A673 (cell line): ENCODE results near the gene GLCE. TPM values are rescaled to one million over a fixed set of nuclear protein-coding genes. Genes with fewer than 3 reads are reported as not detected.
A peak's percentile ranks its signal among the peaks of the same experiment; 100 is the strongest.

Source experiments
- Bru-seq: library from RNA; stranded (reverse); fragments of 400-500 nt; gene quantifications from one replicate; lab custom pipeline; 2021; lab: Mats Ljungman, UMichigan
- BruChase-seq, 2 experiments: library from RNA; stranded (reverse); fragments of 400-500 nt; gene quantifications; one replicate each; lab custom pipeline; 2021; lab: Mats Ljungman, UMichigan
- BruUV-seq: library from RNA; stranded (reverse); fragments of 400-500 nt; replicated peaks from 2 replicates; lab custom pipeline; 2021; lab: Mats Ljungman, UMichigan
- CTCF ChIA-PET: fragments of 300-600 bp; sonication (Branson Sonifier 250); formaldehyde crosslinking; loops from one replicate; lab custom pipeline; 2022; ENCODE audit warnings: antibody characterized with exemption; lab: Charles Lee
- POLR2A ChIA-PET: fragments of 300-600 bp; sonication (Branson Sonifier 250); formaldehyde crosslinking; loops from one replicate; lab custom pipeline; 2022; ENCODE audit warnings: antibody characterized with exemption; ENCODE audit not compliant: low non-redundant PET; lab: Charles Lee
- DNase-seq: peaks from one replicate; pipeline ENCODE4 v3.0.0-alpha.2; 2015; ENCODE audit warnings: low spot score
- H3K27ac ChIP-seq: fragments of 200-600 bp; sonication (generic); 2 replicates; pipeline ENCODE4 v1.5.1; 2016; ENCODE audit warnings: mixed run types, low read depth, mild to moderate bottlenecking, mixed read lengths, antibody characterized with exemption, low read length; ENCODE audit not compliant: poor library complexity, severe bottlenecking
- H3K27me3 ChIP-seq: fragments of 200-600 bp; sonication (generic); replicated peaks from 2 replicates; pipeline ENCODE4 v1.6.1; 2017; ENCODE audit warnings: mixed run types, low read depth, mild to moderate bottlenecking, mixed read lengths, antibody characterized with exemption, low read length; ENCODE audit not compliant: insufficient read depth, poor library complexity
- H3K36me3 ChIP-seq: fragments of 200-600 bp; sonication (generic); 2 replicates; pipeline ENCODE4 v1.6.1; 2016; ENCODE audit warnings: mixed run types, mild to moderate bottlenecking, mixed read lengths, antibody characterized with exemption, low read length; ENCODE audit not compliant: insufficient read depth, poor library complexity, severe bottlenecking
- H3K4me1 ChIP-seq: fragments of 200-600 bp; sonication (generic); 2 replicates; pipeline ENCODE4 v1.6.1; 2017; ENCODE audit warnings: mixed run types, mild to moderate bottlenecking, mixed read lengths, antibody characterized with exemption, low read length; ENCODE audit not compliant: insufficient read depth, poor library complexity, severe bottlenecking
- H3K4me3 ChIP-seq: fragments of 200-600 bp; sonication (generic); 2 replicates; pipeline ENCODE4 v1.5.1; 2016; ENCODE audit warnings: low read depth, mixed run types, mild to moderate bottlenecking, mixed read lengths, low read length; ENCODE audit not compliant: poor library complexity, severe bottlenecking
- H3K9me3 ChIP-seq: fragments of 200-600 bp; sonication (generic); 2 replicates; pipeline ENCODE4 v1.6.1; 2016; ENCODE audit warnings: mixed run types, low read depth, mild to moderate bottlenecking, mixed read lengths, antibody characterized with exemption, low read length; ENCODE audit not compliant: poor library complexity, severe bottlenecking
- CTCF ChIP-seq: fragments of 300-800, 200-600 bp; sonication (generic); conservative IDR thresholded peaks from 2 replicates; pipeline ENCODE4 v1.5.1; 2017; ENCODE audit warnings: low read depth, mild to moderate bottlenecking, antibody characterized with exemption, low read length, moderate library complexity, mixed read lengths
- EZH2 ChIP-seq: fragments of 200-600 bp; sonication (generic); IDR thresholded peaks from 2 replicates; pipeline ENCODE4 v1.6.1; 2017; ENCODE audit warnings: borderline replicate concordance, low read depth, mild to moderate bottlenecking, mixed read lengths, antibody characterized with exemption, low read length; ENCODE audit not compliant: poor library complexity, severe bottlenecking
- intact Hi-C: fragments of 100-400 bp; cut with micrococcal nuclease; formaldehyde crosslinking; loops from one replicate; pipeline ENCODE4 v1.10.0; 2022; ENCODE audit not compliant: unreplicated experiment
- long read RNA-seq: library from polyadenylated mRNA; stranded (forward); transcript quantifications from one replicate; pipeline ENCODE4 v2.0.0, GENCODE V29; 2022
- total RNA-seq: library from RNA; stranded (reverse); gene quantifications from 2 replicates; pipeline ENCODE4 v1.2.3, GENCODE V29; 2021

Gene GLCE
- total RNA-seq (41.9 and 44.6 TPM in 2 replicates), Bru-seq, nascent RNA (percentile 89 among the genes with signal in this experiment), BruChase-seq, experiment 1, labeled RNA remaining after a 2-hour chase (percentile 84 among the genes with signal in this experiment), BruChase-seq, experiment 2, labeled RNA remaining after a 6-hour chase (percentile 83 among the genes with signal in this experiment)
- long read RNA-seq, full-length matches to known transcripts, result 50 of 80 reads
- long read RNA-seq, partial matches to known transcripts, result 2 of 80 reads
- long read RNA-seq, other reads (novel, unspliced or antisense), result 28 of 80 reads

- ChIA-PET POLR2A (interaction anchor here (0.6 kb wide), 1 partner anchor 13 kb away, joined by 3 read pairs; no protein-coding TSS in a partner anchor), CTCF (interaction anchor here (0.6 kb wide), 2 partner anchors 64 to 243 kb away, joined by 3 to 4 read pairs; no protein-coding TSS in a partner anchor)
- intact Hi-C loops, result loop anchor here (5.0 to 10.0 kb wide), 3 partner anchors 78 to 232 kb away; no protein-coding TSS in a partner anchor
- Histone ChIP-seq H3K27ac (peak within 1 kb of the TSS; percentile 95), H3K4me3 (peak within 1 kb of the TSS; percentile 96), H3K36me3 (no peaks in the 10 kb centered on the region), H3K4me1 (peaks cover 28% of the 10 kb centered on the region), H3K27me3 (no peaks in the 10 kb centered on the region), H3K9me3 (no peaks in the 10 kb centered on the region)
- DNase-seq, result peak; percentile 98
- BruUV-seq, result no TSS peak
- TF ChIP-seq EZH2, result no peak
- TF ChIP-seq CTCF, result no peak
Observed at GRCh38 chr15:69160141-69160993, at the start of gene GLCE. GLCE (plus strand) TSS chr15:69160635; CDS start chr15:69255807, 95,172 bp downstream.

- DNase-seq, result no peak
- POLR2A ChIA-PET, result no interaction called here
- Histone ChIP-seq H3K4me3 (no peak overlapping the region), H3K4me1 (peaks cover 9% of the 10 kb centered on the region), H3K36me3 (no peaks in the 10 kb centered on the region), H3K9me3 (no peaks in the 10 kb centered on the region), H3K27me3 (no peaks in the 10 kb centered on the region), H3K27ac (no peak overlapping the region)
- BruUV-seq, result no TSS peak
- CTCF ChIA-PET, result no interaction called here
- TF ChIP-seq EZH2, result no peak
- TF ChIP-seq CTCF, result no peak
- intact Hi-C loops, result no loop called here
Observed at GRCh38 chr15:69114331-69114928, 46.0 kb upstream of the GLCE start.

GRCh38 chr15:69115031-69115430, 45.4 kb upstream of the GLCE start:
- ChIA-PET POLR2A (no interaction called here), CTCF (no interaction called here)
- no TSS peak for BruUV-seq
- no peak for TF ChIP-seq CTCF
- TF ChIP-seq EZH2, result no peak
- no peak overlapping the region for H3K27ac ChIP-seq
- intact Hi-C loops, result no loop called here
- no peak overlapping the region for H3K4me3 ChIP-seq
- no peaks in the 10 kb centered on the region for H3K27me3 ChIP-seq
- peaks cover 15% of the 10 kb centered on the region for H3K4me1 ChIP-seq
- no peaks in the 10 kb centered on the region for H3K36me3 ChIP-seq
- DNase-seq, result no peak
- H3K9me3 ChIP-seq, result no peaks in the 10 kb centered on the region
